ENCODE data around the gene AIDA. TPM values are rescaled to one million over a fixed set of nuclear protein-coding genes. Genes with fewer than 3 reads are reported as not detected.

AIDA gene
- total RNA-seq, 1 experiment from 2014 or later = 92.8 TPM

DNA sequence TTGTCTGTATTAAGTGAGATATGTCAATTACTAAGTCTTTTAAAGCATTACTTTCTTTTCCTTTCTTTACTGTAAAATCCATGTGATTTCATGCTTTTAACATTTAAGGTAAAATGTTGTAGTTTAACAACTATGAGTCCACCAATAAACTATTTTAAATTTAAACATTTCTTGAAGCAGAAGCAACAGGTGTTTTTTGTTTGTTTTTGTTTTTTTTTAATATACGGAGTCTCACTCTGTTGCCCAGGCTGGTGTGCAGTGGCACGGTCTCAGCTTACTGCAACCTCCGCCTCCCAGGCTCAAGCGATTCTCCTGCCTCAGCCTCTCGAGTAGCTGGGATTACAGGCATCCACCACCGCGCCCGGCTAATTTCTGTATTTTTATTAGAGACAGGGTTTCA is 15.6 kb downstream of the AIDA start:
- Histone ChIP-seq H2BK5ac (ENCODE audit: insufficient read length, low read length) (no peak overlapping the region), H3K56ac (ENCODE audit: insufficient read length, low read depth, low read length) (no peak overlapping the region), H4K5ac (ENCODE audit: insufficient read length, low read depth, low read length) (no peak overlapping the region), H3T11ph (ENCODE audit: low read length) (no peak overlapping the region), H3K23me2 (ENCODE audit: insufficient read length, low read depth, low read length, poor library complexity, severe bottlenecking) (no peaks in the 10 kb centered on the region), H3K23ac (ENCODE audit: insufficient read length, low read depth, low read length) (no peak overlapping the region), H3K14ac (ENCODE audit: insufficient read depth, low read length) (no peak overlapping the region), H2BK12ac (ENCODE audit: insufficient read length, low read depth, low read length) (no peak overlapping the region), H3K9me3 (ENCODE audit: control insufficient read depth, low read depth, low read length) (no peaks in the 10 kb centered on the region), H4K20me1 (ENCODE audit: control insufficient read depth, insufficient read depth, insufficient read length) (no peaks in the 10 kb centered on the region), H2AK5ac (ENCODE audit: insufficient read length, low read length) (no peak overlapping the region), H3K27me3 (ENCODE audit: insufficient read depth, low read length) (no peaks in the 10 kb centered on the region), H3K4me2 (ENCODE audit: insufficient read depth, insufficient read length, low read length) (no peak overlapping the region), H4K8ac (replicated peaks; ENCODE audit: insufficient read length, low read depth, low read length) (no peak overlapping the region), H2BK20ac (ENCODE audit: low read depth, low read length, poor library complexity, severe bottlenecking) (no peak overlapping the region), H2AFZ (ENCODE audit: low read length) (no peak overlapping the region), H3K79me2 (ENCODE audit: insufficient read depth, low read length) (no peaks in the 10 kb centered on the region; the same call in 1 of the 2 replicates), H2BK120ac (ENCODE audit: low read depth, low read length, poor library complexity, severe bottlenecking) (no peak overlapping the region), H2BK15ac (ENCODE audit: low read depth, low read length) (no peak overlapping the region), H3K18ac (ENCODE audit: insufficient read length, low read depth, low read length) (no peak overlapping the region), H3K9ac (ENCODE audit: extremely low read depth, insufficient read length, low read length) (no peak overlapping the region), H3K4ac (ENCODE audit: low read depth, low read length) (no peak overlapping the region), H4K91ac (ENCODE audit: insufficient read length, low read depth, low read length) (no peak overlapping the region), H3K79me1 (ENCODE audit: insufficient read depth, low read depth, low read length, poor library complexity, severe bottlenecking) (peaks cover 3% of the 10 kb centered on the region), H3K27ac (ENCODE audit: insufficient read length, low read depth, low read length) (no peak overlapping the region), H3K4me1 (ENCODE audit: insufficient read depth, low read length) (no peaks in the 10 kb centered on the region)
- Mint-ChIP-seq H3K9me3 (0 out of 5 replicates have a peak, but pooled peaks cover 0 to 4% of the 10 kb centered on the region in 2 experiments), H3K36me3 (ENCODE audit: insufficient read depth in 1 of 3, low read depth in 3 of 3) (peaks cover 13 to 27% (median 21%) of the 10 kb centered on the region in 3 experiments; a peak in 6 of 7 replicates), H3K4me3 (no peak overlapping the region), H3K27ac (no peak overlapping the region), H3K27me3 (ENCODE audit: low read depth) (no peaks in the 10 kb centered on the region), H3K4me1 (no peaks in the 10 kb centered on the region)
- DNase-seq = no peak
- WGBS (ENCODE audit: extremely low coverage, insufficient read length, low lambda C conversion rate) = no CpG with 5 or more reads among the region's 8 CpGs
- TF ChIP-seq, protein P1, sequence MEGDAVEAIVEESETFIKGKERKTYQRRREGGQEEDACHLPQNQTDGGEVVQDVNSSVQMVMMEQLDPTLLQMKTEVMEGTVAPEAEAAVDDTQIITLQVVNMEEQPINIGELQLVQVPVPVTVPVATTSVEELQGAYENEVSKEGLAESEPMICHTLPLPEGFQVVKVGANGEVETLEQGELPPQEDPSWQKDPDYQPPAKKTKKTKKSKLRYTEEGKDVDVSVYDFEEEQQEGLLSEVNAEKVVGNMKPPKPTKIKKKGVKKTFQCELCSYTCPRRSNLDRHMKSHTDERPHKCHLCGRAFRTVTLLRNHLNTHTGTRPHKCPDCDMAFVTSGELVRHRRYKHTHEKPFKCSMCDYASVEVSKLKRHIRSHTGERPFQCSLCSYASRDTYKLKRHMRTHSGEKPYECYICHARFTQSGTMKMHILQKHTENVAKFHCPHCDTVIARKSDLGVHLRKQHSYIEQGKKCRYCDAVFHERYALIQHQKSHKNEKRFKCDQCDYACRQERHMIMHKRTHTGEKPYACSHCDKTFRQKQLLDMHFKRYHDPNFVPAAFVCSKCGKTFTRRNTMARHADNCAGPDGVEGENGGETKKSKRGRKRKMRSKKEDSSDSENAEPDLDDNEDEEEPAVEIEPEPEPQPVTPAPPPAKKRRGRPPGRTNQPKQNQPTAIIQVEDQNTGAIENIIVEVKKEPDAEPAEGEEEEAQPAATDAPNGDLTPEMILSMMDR (conservative IDR thresholded peaks at IDR 0.05) = no peak

Measured in H9 (cell line).